ENCODE results near the gene PRKAG2. TPM values are rescaled to one million over a fixed set of nuclear protein-coding genes. Genes with fewer than 3 reads are reported as not detected.

The PRKAG2 gene
- total RNA-seq, 1 donor from 2014 or later, result 13.5 TPM

DNA sequence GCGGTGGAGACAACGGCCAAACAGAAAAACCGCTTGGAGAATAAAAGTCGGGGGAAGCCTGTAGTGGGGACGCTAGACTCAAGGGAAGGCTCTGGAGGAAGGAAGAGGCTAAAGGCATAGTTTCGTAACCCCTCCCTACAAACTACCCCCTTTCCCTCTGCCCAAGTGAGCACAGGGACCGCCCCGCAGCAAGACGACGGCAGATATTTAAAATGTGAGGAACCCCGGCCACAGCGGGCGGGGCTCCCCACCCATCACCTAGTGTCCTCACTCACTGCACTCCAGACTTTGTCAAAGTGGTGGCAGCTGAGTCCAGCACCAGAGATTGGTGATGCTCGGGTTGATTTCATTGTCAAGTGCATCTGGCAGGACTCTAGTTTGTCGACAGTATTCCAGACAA lies 69.1 kb downstream of the PRKAG2 start:
- no peak for DNase-seq (ENCODE audit: extremely low spot score, unreplicated experiment)
- Mint-ChIP-seq H3K27me3 (ENCODE audit: unreplicated experiment) (peaks cover 63% of the 10 kb centered on the region), H3K9me3 (ENCODE audit: unreplicated experiment) (peaks cover 4% of the 10 kb centered on the region), H3K27ac (ENCODE audit: unreplicated experiment) (no peak overlapping the region), H3K4me3 (ENCODE audit: unreplicated experiment) (no peak overlapping the region), H3K36me3 (ENCODE audit: unreplicated experiment) (no peaks in the 10 kb centered on the region), H3K4me1 (ENCODE audit: unreplicated experiment) (no peaks in the 10 kb centered on the region)
- TF ChIP-seq, protein P1, sequence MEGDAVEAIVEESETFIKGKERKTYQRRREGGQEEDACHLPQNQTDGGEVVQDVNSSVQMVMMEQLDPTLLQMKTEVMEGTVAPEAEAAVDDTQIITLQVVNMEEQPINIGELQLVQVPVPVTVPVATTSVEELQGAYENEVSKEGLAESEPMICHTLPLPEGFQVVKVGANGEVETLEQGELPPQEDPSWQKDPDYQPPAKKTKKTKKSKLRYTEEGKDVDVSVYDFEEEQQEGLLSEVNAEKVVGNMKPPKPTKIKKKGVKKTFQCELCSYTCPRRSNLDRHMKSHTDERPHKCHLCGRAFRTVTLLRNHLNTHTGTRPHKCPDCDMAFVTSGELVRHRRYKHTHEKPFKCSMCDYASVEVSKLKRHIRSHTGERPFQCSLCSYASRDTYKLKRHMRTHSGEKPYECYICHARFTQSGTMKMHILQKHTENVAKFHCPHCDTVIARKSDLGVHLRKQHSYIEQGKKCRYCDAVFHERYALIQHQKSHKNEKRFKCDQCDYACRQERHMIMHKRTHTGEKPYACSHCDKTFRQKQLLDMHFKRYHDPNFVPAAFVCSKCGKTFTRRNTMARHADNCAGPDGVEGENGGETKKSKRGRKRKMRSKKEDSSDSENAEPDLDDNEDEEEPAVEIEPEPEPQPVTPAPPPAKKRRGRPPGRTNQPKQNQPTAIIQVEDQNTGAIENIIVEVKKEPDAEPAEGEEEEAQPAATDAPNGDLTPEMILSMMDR (IDR thresholded peaks at IDR 0.05), result no peak

DNA sequence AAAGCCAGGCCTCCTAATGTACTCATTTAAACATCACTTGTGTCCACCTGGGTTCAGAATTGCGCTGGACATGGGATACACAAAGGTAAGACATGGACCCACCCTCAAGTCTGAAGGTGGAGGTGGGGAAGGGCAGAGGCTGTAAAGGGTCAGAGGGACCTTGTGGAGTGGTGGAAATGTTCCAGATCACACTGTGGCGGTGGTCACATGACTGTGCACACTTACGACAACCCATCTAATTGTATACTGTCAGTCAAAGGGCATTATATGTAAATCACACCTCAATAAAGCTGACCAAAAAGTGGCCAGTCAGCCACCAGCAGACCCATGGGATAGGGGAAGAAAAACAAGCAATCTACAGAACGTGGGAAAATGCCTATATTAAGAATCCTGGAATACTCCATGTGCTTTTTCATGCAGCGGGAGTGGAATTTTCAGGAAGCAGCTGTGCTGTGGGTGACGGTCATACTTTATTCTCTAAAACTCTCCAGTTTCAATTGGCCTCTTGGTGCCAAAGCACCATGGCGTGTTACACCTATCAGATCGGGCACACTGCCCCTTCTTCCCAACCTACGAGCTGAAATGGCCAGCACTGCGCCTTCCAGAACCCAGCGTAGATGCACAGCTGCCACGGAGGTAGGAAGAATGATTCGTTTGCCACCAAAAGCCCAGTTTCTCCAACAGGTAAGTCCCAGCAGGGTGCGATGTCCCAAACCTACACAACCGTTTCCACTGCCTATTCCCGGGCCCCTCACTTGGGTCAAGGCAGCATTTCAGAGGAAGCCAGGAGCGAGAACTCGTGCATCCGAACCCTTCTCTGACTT lies 69.8 kb downstream of the PRKAG2 start:
- H3K9me3 Mint-ChIP-seq (ENCODE audit: unreplicated experiment), result peaks cover 4% of the 10 kb centered on the region
- no peak overlapping the region for H3K4me3 Mint-ChIP-seq (ENCODE audit: unreplicated experiment)
- no peaks in the 10 kb centered on the region for H3K4me1 Mint-ChIP-seq (ENCODE audit: unreplicated experiment)
- no peak overlapping the region for H3K27ac Mint-ChIP-seq (ENCODE audit: unreplicated experiment)
- peaks cover 68% of the 10 kb centered on the region for H3K27me3 Mint-ChIP-seq (ENCODE audit: unreplicated experiment)
- TF ChIP-seq, protein P1 (IDR thresholded peaks at IDR 0.05), result no peak
- no peak for DNase-seq (ENCODE audit: extremely low spot score, unreplicated experiment)
- no peaks in the 10 kb centered on the region for H3K36me3 Mint-ChIP-seq (ENCODE audit: unreplicated experiment)

DNA sequence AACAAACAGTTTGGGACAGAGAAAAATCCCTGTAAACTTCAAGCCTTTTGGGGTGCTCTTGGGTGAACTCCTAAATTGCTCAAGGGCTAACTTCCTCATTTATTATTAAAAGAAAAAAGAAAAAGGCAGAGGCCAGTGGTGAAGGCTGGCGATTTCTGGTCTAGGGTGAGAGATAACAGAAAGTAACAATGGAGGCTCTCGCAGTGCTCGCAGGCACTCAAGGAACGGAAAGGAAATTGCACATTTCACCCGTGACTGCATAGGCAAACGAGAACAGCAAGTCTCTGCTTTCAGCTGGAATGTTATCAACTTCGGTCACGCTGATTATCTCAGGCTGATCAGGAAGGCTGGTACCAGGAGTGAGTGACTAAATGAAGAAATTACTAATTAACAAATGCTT lies 70.7 kb downstream of the PRKAG2 start:
- H3K4me1 Mint-ChIP-seq (ENCODE audit: unreplicated experiment), result no peaks in the 10 kb centered on the region
- H3K36me3 Mint-ChIP-seq (ENCODE audit: unreplicated experiment), result no peaks in the 10 kb centered on the region
- TF ChIP-seq, protein P1 (IDR thresholded peaks at IDR 0.05), result no peak
- no peak overlapping the region for H3K4me3 Mint-ChIP-seq (ENCODE audit: unreplicated experiment)
- peaks cover 71% of the 10 kb centered on the region for H3K27me3 Mint-ChIP-seq (ENCODE audit: unreplicated experiment)
- H3K27ac Mint-ChIP-seq (ENCODE audit: unreplicated experiment), result no peak overlapping the region
- peaks cover 4% of the 10 kb centered on the region for H3K9me3 Mint-ChIP-seq (ENCODE audit: unreplicated experiment)
- DNase-seq (ENCODE audit: extremely low spot score, unreplicated experiment), result no peak

DNA sequence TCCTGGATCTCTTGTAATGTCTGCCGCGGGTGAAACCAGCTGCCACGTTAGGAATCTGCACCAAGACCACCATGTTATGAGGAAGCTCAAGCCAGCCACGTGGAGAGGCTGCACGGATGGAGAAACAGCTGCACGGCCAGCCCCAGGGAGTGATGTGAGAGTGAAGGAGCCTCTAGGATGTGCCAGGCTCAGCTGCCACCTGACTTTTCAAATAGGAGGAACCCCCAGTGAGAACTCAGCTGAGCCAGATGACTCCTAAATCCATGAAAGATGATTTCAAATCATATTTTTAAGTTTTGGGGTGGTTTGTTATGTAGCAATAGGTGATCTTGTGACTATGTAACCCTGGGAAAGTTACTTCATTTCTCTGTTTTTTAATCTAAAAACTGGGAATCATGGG lies 71.7 kb downstream of the PRKAG2 start:
- DNase-seq (ENCODE audit: extremely low spot score, unreplicated experiment), result no peak
- TF ChIP-seq, protein P1 (IDR thresholded peaks at IDR 0.05), result no peak
- Mint-ChIP-seq H3K9me3 (ENCODE audit: unreplicated experiment) (peaks cover 4% of the 10 kb centered on the region), H3K27me3 (ENCODE audit: unreplicated experiment) (peaks cover 62% of the 10 kb centered on the region), H3K27ac (ENCODE audit: unreplicated experiment) (no peak overlapping the region), H3K4me1 (ENCODE audit: unreplicated experiment) (no peaks in the 10 kb centered on the region), H3K4me3 (ENCODE audit: unreplicated experiment) (no peak overlapping the region), H3K36me3 (ENCODE audit: unreplicated experiment) (no peaks in the 10 kb centered on the region)

DNA sequence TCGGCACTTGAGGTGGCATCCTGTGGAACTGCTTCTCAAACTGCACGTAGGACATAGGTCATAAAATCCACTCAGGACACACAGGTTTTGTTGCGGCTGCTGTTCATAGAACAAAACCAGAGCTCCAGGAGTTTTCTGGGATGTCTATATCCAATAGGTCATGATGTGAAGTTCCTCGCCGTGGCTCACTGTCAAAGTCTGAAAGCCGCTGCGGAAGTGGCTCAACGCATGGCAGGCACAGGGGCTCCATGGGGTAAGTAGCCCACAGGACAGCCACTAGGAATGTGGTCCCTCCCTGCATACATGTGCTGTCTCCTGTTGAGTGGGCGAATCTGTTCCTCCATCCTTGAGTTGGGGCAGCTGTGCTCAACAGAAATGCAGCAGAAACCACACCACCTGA lies 72.2 kb downstream of the PRKAG2 start:
- Mint-ChIP-seq H3K4me3 (ENCODE audit: unreplicated experiment) (no peak overlapping the region), H3K27me3 (ENCODE audit: unreplicated experiment) (peaks cover 59% of the 10 kb centered on the region), H3K9me3 (ENCODE audit: unreplicated experiment) (peaks cover 4% of the 10 kb centered on the region), H3K36me3 (ENCODE audit: unreplicated experiment) (no peaks in the 10 kb centered on the region), H3K27ac (ENCODE audit: unreplicated experiment) (no peak overlapping the region), H3K4me1 (ENCODE audit: unreplicated experiment) (no peaks in the 10 kb centered on the region)
- DNase-seq (ENCODE audit: extremely low spot score, unreplicated experiment), result no peak
- TF ChIP-seq, protein P1 (IDR thresholded peaks at IDR 0.05), result no peak
